CD4-positive, alpha-beta T cell (primary cell): ENCODE measurements around the gene NANOS1. TPM values are rescaled to one million over a fixed set of nuclear protein-coding genes. Genes with fewer than 3 reads are reported as not detected.
A peak's percentile ranks its signal among the peaks of the same experiment; 100 is the strongest.

Experiments used
- ATAC-seq: fragments of 200-7000 bp; cut with Tn5 transposase; one replicate; pipeline ENCODE4 v1.10.0; 2022; ENCODE audit warnings: mild to moderate bottlenecking; ENCODE audit not compliant: poor library complexity
- CTCF ChIA-PET: fragments of 350-600 bp; sonication (Branson Sonifier 250); formaldehyde crosslinking; loops from one replicate; lab custom pipeline; 2021; ENCODE audit warnings: antibody characterized with exemption, inconsistent platforms; lab: Charles Lee
- POLR2A ChIA-PET: fragments of 350-600 bp; sonication (Branson Sonifier 250); formaldehyde crosslinking; loops from one replicate; lab custom pipeline; 2021; ENCODE audit warnings: antibody characterized with exemption, inconsistent platforms; lab: Charles Lee
- DNase-seq, 14 experiments: peaks; one replicate each; pipeline ENCODE4 v3.0.0-alpha.2; 2013 to 2020; ENCODE audit warnings: mixed read lengths in 2 of 14
- H3K27ac ChIP-seq, 2 donors: one replicate each; pipeline versions ENCODE4 v1.5.1 to v1.7.0; 2013; ENCODE audit warnings: low read length in 2 of 2, low read depth in 1 of 2, mild to moderate bottlenecking in 1 of 2
- H3K27me3 ChIP-seq, 2 experiments: 1 replicate in 1 of 2; 2 replicates in 1 of 2; pipeline versions ENCODE4 v1.6.1 to v1.7.0; 2013; ENCODE audit warnings: low read length in 2 of 2, control low read depth in 1 of 2, mild to moderate bottlenecking in 1 of 2, moderate library complexity in 1 of 2; ENCODE audit not compliant: insufficient read depth in 2 of 2, control insufficient read depth in 1 of 2
- H3K36me3 ChIP-seq: one replicate; pipeline ENCODE4 v1.6.1; 2013; ENCODE audit warnings: low read length, control low read depth; ENCODE audit not compliant: insufficient read depth
- H3K4me1 ChIP-seq: one replicate; pipeline ENCODE4 v1.6.1; 2013; ENCODE audit warnings: low read length, control low read depth; ENCODE audit not compliant: insufficient read depth
- H3K4me3 ChIP-seq: one replicate; pipeline ENCODE4 v1.5.1; 2013; ENCODE audit warnings: mild to moderate bottlenecking, low read length, moderate library complexity
- H3K9me3 ChIP-seq, 2 experiments: 1 replicate in 1 of 2; 2 replicates in 1 of 2; pipeline versions ENCODE4 v1.6.1 to v1.7.0; 2013; ENCODE audit warnings: low read length in 2 of 2, mild to moderate bottlenecking in 2 of 2, control low read depth in 1 of 2, moderate library complexity in 1 of 2; ENCODE audit not compliant: control insufficient read depth in 1 of 2, insufficient read depth in 1 of 2
- H3K27ac Mint-ChIP-seq: one replicate; pipeline ENCODE4 v1.8.0; 2020; ENCODE audit warnings: mixed read lengths
- H3K27me3 Mint-ChIP-seq: one replicate; pipeline ENCODE4 v1.8.0; 2021; ENCODE audit warnings: mixed read lengths
- H3K36me3 Mint-ChIP-seq: one replicate; pipeline ENCODE4 v1.8.0; 2021; ENCODE audit warnings: low read depth, mixed read lengths
- H3K4me1 Mint-ChIP-seq: one replicate; pipeline ENCODE4 v1.8.0; 2021; ENCODE audit warnings: low read depth, mixed read lengths
- H3K4me3 Mint-ChIP-seq: one replicate; pipeline ENCODE4 v1.8.0; 2020; ENCODE audit warnings: mild to moderate bottlenecking, mixed read lengths
- H3K9me3 Mint-ChIP-seq: one replicate; pipeline ENCODE4 v1.8.0; 2020; ENCODE audit warnings: mixed read lengths
- intact Hi-C, 2 experiments: fragments of 100-400 bp; cut with DNase I in 1 of 2; cut with micrococcal nuclease in 1 of 2; formaldehyde crosslinking; loops; one replicate each; pipeline versions ENCODE4 v1.15.1 to v1.9.0; 2023 to 2025; cut with DNase I, micrococcal nuclease
- total RNA-seq, 174 experiments: library from RNA in 2 of 174; stranded (reverse) in 2 of 174; gene quantifications; one replicate each; pipeline ENCODE4 v1.2.3 and lab custom pipeline; 2021 to 2026
- TF ChIP-seq, protein P1 (sequence below): fragments of 200-600 bp; IDR thresholded peaks from one replicate; pipeline ENCODE4 v1.8.0; 2022; ENCODE audit warnings: antibody characterized with exemption, mild to moderate bottlenecking

Gene NANOS1
- total RNA-seq, 2 experiments from 2014 or later = 0.08 to 0.14 TPM

DNA sequence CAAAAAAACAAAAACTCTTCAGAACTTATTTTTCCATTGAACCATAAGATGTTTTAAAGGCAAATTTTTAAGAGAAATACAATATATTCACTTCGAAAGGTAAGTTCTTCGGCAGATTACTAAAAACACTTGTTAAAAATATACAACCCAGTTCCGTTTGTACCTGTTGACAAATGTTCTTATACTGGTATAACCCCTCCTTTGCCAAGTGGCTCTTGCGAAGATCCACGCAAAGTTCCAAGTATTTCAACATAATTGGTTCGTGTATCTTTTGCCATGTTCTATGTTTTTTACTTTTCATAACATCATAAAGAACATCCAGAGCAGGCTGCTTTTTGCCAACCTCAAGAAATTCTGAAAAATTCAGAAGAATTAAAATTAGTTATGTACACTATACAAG, 44.1 kb downstream of the NANOS1 start:
- DNase-seq (no peak), ATAC-seq (no peak)
- H3K36me3 Mint-ChIP-seq = peaks cover 59% of the 10 kb centered on the region
- peak overlapping the region; percentile 69 for H3K27ac Mint-ChIP-seq
- TF ChIP-seq, protein P1, sequence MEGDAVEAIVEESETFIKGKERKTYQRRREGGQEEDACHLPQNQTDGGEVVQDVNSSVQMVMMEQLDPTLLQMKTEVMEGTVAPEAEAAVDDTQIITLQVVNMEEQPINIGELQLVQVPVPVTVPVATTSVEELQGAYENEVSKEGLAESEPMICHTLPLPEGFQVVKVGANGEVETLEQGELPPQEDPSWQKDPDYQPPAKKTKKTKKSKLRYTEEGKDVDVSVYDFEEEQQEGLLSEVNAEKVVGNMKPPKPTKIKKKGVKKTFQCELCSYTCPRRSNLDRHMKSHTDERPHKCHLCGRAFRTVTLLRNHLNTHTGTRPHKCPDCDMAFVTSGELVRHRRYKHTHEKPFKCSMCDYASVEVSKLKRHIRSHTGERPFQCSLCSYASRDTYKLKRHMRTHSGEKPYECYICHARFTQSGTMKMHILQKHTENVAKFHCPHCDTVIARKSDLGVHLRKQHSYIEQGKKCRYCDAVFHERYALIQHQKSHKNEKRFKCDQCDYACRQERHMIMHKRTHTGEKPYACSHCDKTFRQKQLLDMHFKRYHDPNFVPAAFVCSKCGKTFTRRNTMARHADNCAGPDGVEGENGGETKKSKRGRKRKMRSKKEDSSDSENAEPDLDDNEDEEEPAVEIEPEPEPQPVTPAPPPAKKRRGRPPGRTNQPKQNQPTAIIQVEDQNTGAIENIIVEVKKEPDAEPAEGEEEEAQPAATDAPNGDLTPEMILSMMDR = no peak
- intact Hi-C loops = loop anchor here (10.0 kb wide), 2 partner anchors 319 to 521 kb away; partner anchors contain the start of genes CACUL1 (in 1 of the 2) and TIAL1 (in 1 of the 2)
- H3K36me3 ChIP-seq = peaks cover 47% of the 10 kb centered on the region
- H3K4me1 Mint-ChIP-seq = peaks cover 52% of the 10 kb centered on the region
- ChIA-PET CTCF (no interaction called here), POLR2A (no interaction called here)
- peaks cover 45% of the 10 kb centered on the region for H3K4me1 ChIP-seq
- no peaks in the 10 kb centered on the region for H3K27me3 Mint-ChIP-seq
- H3K4me3 Mint-ChIP-seq = peak overlapping the region; percentile 47
- no peak overlapping the region for H3K27ac ChIP-seq
- no peaks in the 10 kb centered on the region for H3K9me3 ChIP-seq
- no peaks in the 10 kb centered on the region for H3K27me3 ChIP-seq
- H3K9me3 Mint-ChIP-seq = no peaks in the 10 kb centered on the region
- no peak overlapping the region for H3K4me3 ChIP-seq

DNA sequence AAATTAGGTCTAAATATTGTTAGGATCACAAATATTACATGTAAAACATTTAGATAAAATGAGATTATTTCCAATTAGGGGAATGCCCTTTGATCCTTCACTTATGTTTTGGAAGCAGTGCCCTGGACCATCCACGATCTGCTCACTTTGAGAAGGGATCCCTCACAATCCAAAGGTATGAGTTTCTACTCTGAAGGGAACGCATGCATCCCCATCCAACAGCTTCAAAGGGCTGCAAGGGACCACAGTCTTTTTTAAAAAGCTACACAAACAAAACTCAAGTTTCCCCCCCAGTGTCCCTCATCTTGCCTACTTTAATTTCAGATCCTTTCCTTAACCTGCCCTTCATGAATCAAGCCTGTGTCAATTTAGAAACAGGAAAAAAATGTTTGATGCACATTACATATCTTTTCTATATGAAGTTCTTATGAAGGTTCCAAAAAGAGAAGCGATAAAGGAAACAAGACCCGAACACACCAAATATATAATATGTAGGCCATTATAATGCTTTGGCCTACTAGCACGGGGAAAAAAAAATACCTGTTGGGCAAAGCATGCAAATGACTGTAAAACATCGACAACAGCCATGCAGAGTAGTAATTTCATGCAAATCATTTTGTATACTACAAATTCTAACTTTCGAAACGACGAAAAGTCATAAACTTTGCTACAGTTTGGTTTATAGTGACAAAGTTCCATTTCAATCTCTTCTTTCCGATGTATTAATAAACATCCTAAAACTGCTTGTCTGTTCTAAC, 49.1 kb downstream of the NANOS1 start:
- no peaks in the 10 kb centered on the region for H3K27me3 Mint-ChIP-seq
- H3K4me1 Mint-ChIP-seq = peaks cover 66% of the 10 kb centered on the region
- H3K4me3 ChIP-seq = peak overlapping the region; percentile 99
- ChIA-PET CTCF (interaction anchor here (0.6 to 1.5 kb wide), 2 partner anchors 26 to 679 kb away, joined by 3 to 4 read pairs; partner anchors contain the start of gene DENND10), POLR2A (interaction anchor here (0.9 to 5.1 kb wide), 7 partner anchors 8 to 47 kb away, joined by 4 to 41 read pairs (median 5); partner anchors contain the start of gene DENND10)
- peaks cover 48% of the 10 kb centered on the region for H3K4me1 ChIP-seq
- peaks cover 39% of the 10 kb centered on the region for H3K36me3 Mint-ChIP-seq
- peak overlapping the region; percentile 100 for H3K4me3 Mint-ChIP-seq
- intact Hi-C loops = loop anchor here (5.0 to 10.0 kb wide), 3 partner anchors 324 to 794 kb away; partner anchors contain the start of genes CACUL1 (in 1 of the 2), MCMBP (in 1 of the 2) and TIAL1 (in 1 of the 2)
- peaks cover 3% of the 10 kb centered on the region for H3K36me3 ChIP-seq
- H3K27ac ChIP-seq = peak overlapping the region in 1 of 2 donors; percentile 33
- peak overlapping the region; percentile 99 for H3K27ac Mint-ChIP-seq
- H3K9me3 Mint-ChIP-seq = no peaks in the 10 kb centered on the region
- no peaks in the 10 kb centered on the region for H3K9me3 ChIP-seq
- H3K27me3 ChIP-seq = no peaks in the 10 kb centered on the region
- TF ChIP-seq, protein P1 = no peak
- ATAC-seq (no peak), DNase-seq (no peak)

DNA sequence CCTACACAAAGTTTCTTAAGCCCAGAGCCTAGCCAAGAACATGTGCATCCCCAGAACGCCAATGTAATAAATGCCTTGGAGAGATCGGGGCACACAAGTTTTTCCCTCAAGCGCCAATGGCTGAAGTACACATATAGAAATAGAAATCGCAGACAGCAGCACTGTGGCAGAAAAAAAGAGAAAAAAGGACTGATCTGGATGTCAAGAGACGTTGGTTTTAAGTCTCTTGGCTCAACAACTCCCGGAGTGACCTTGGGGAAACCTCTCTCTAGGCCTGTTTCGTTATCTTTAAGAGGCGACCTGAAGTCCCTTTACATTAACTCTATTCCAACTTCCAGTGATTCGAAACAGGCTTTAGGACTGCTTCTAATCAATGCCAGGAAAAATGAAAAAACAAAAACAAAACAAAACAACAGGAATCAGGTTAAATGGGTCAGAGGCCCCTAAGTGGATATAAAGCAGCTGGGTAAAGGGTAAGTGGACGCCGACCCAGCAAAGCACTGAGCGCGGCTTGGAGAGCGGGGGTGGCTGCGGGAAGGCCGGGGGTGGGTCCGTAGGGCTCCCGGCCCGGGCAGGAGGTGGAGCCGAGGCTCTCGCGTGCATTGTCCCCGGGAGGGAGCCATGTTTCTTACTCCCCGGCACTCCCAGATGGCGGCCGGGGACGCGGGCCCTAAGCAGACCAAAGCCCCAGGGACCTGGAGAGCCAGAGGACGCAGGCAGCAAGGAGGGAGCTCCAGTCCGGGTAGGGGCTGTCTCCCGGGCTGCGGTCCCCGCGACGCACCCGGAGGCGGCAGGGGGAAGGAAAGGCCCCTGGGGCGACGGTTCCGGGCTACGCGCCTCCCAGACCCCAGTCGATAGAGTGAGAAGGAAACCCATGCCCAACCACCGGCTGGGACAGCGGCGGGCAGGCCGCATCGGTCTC, 50.3 kb downstream of the NANOS1 start:
- ChIA-PET POLR2A (interaction anchor here (0.6 to 5.1 kb wide), 17 partner anchors 10 to 793 kb away, joined by 3 to 41 read pairs (median 4); partner anchors contain the start of genes CACUL1, DENND10, MCMBP and PRDX3), CTCF (interaction anchor here (1.7 kb wide), 1 partner anchor 365 kb away, joined by 3 read pairs; no protein-coding TSS in a partner anchor)
- Histone ChIP-seq H3K27me3 (no peaks in the 10 kb centered on the region), H3K27ac (peak overlapping the region; percentile 92 to 96), H3K36me3 (peaks cover 3% of the 10 kb centered on the region), H3K9me3 (no peaks in the 10 kb centered on the region), H3K4me1 (peaks cover 38% of the 10 kb centered on the region), H3K4me3 (peak overlapping the region; percentile 99)
- peaks cover 34% of the 10 kb centered on the region for H3K36me3 Mint-ChIP-seq
- H3K27me3 Mint-ChIP-seq = no peaks in the 10 kb centered on the region
- DNase-seq = peak; percentile 27 to 83 (median 55)
- TF ChIP-seq, protein P1 = no peak
- peak; percentile 55 for ATAC-seq
- H3K9me3 Mint-ChIP-seq = no peaks in the 10 kb centered on the region
- H3K27ac Mint-ChIP-seq = peak overlapping the region; percentile 99
- H3K4me3 Mint-ChIP-seq = peak overlapping the region; percentile 100
- H3K4me1 Mint-ChIP-seq = peaks cover 66% of the 10 kb centered on the region
- intact Hi-C loops = loop anchor here (1.0 to 10.0 kb wide), 7 partner anchors 24 to 792 kb away; partner anchors contain the start of genes TIAL1 (in 2 of the 2), CACUL1 (in 1 of the 2), DENND10 (in 1 of the 2) and MCMBP (in 1 of the 2)
